Heart right ventricle (tissue), 16 donors: Measurements from ENCODE around the gene CDC73. TPM values are rescaled to one million over a fixed set of nuclear protein-coding genes. Genes with fewer than 3 reads are reported as not detected.

Source experiments
- ATAC-seq, 8 donors: fragments of 200-7000 bp; cut with Tn5 transposase; one replicate each; pipeline ENCODE4 v1.9.1; 2020; ENCODE audit warnings: mild to moderate bottlenecking in 8 of 8, moderate library complexity in 8 of 8, moderate number of reproducible peaks in 1 of 8
- DNase-seq, 2 donors: peaks; one replicate each; pipeline ENCODE4 v3.0.0-alpha.2; 2020
- H3K27ac ChIP-seq, 10 donors: fragments of 200-600 bp; sonication (generic) in 2 of 10; one replicate each; pipeline versions ENCODE4 v1.5.0 to v1.8.0; 2020 to 2022; ENCODE audit warnings: mild to moderate bottlenecking in 3 of 10
- H3K27me3 ChIP-seq, 7 donors: fragments of 200-600 bp; one replicate each; pipeline ENCODE4 v1.8.0; 2021 to 2022; ENCODE audit warnings: mild to moderate bottlenecking in 2 of 7
- H3K36me3 ChIP-seq, 9 donors: fragments of 200-600 bp; sonication (generic) in 1 of 9; one replicate each; pipeline versions ENCODE4 v1.5.0 to v1.8.0; 2020 to 2022; ENCODE audit warnings: mild to moderate bottlenecking in 2 of 9
- H3K4me1 ChIP-seq, 9 donors: fragments of 200-600 bp; sonication (generic) in 1 of 9; one replicate each; pipeline versions ENCODE4 v1.5.0 to v1.8.0; 2020 to 2022; ENCODE audit warnings: mild to moderate bottlenecking in 4 of 9
- H3K4me3 ChIP-seq, 10 donors: fragments of 200-600 bp; sonication (generic) in 2 of 10; one replicate each; pipeline versions ENCODE4 v1.5.0 to v1.8.0; 2020 to 2022; ENCODE audit warnings: mild to moderate bottlenecking in 7 of 10, moderate library complexity in 2 of 10
- H3K9me3 ChIP-seq, 11 donors: fragments of 200-600 bp in 10 of 11; sonication (generic) in 2 of 11; one replicate each; pipeline versions ENCODE4 v1.5.0 to v1.8.0; 2013 to 2022; ENCODE audit warnings: mild to moderate bottlenecking in 2 of 11, control low read depth in 1 of 11, moderate library complexity in 1 of 11
- CTCF ChIP-seq, 9 donors: fragments of 200-600 bp; sonication (generic) in 2 of 9; IDR thresholded peaks; one replicate each; pipeline versions ENCODE4 v1.5.0 to v1.8.0; 2021 to 2022; ENCODE audit warnings: antibody characterized with exemption in 9 of 9, mild to moderate bottlenecking in 5 of 9, moderate library complexity in 1 of 9
- WGBS, 2 donors: extraction: QIAGEN DNeasy Blood & Tissue Kit; methylation state at CpG; one replicate each; pipeline ENCODE4 v1.1.7; 2013; ENCODE audit warnings: inconsistent platforms in 1 of 2; 5-methylcytosine and 5-hydroxymethylcytosine counted together
- intact Hi-C, 10 donors: fragments of 100-400 bp; cut with DNase I; formaldehyde crosslinking; loops; one replicate each; pipeline versions ENCODE4 v1.11.1 to v1.14.2; 2022
- polyA plus RNA-seq, 2 donors: library from polyadenylated mRNA; stranded (reverse); fragments of 200-250 nt; gene quantifications; one replicate each; pipeline ENCODE4 v1.2.3, GENCODE V29; 2013
- total RNA-seq, 10 donors: library from RNA; stranded (reverse); fragmentation: NEBNext Ultra II Directional in 3 of 10; extraction: Animal tissue kit (Norgen Biotek cat#: 25700) in 3 of 10; gene quantifications; one replicate each; pipeline versions ENCODE4 v1.2.1 to v1.2.4, GENCODE V29; 2021 to 2023
- donor health status: Arrhythmogenic right ventricular cardiomyopathy.
- donor health status: ischemic (EF 13 %, LVEDD 7.1; RV severe dilation, severe dysfunction).
- donor health status: healthy with polysubstance abuse.
- donor health status: DM: no; HTN: yes; CAD: no.
- donor health status: DM: no; HTN: no; CAD: no.
- donor health status: ischemic (EF 25% LVEDD 6.9; RV normal size, moderate dysfunction).
- donor health status: ischemic (EF 25% LVEDD 5.7; RV mildly dilated, moderate dysfunction).
- donor health status: healthy.
- donor health status: DM: yes; HTN: yes; CAD: no.
- donor health status: Ischemic cardiomyopathy.
- donor health status: ischemic (EF 35%, LVEDD 5.7; RV mildly dilated, moderate dysfunction).
- donor health status: nonischemic (EF 11% LVEDD 7.7; RV severe dilation, severe dysfunction).
- donor health status: DM: yes; HTN: yes; CAD: no.
- donor health status: PGD.
- donor health status: ischemic (EF 29% LVEDD 5.4; RV normal size, mild dysfunction).
- donor health status: nonischemic (EF 23%, LVEDD 6.1; RV moderate dilation, normal function).

Gene CDC73
- total and polyA plus RNA-seq, 12 donors: 9.2 to 70.2 (median 54.2) TPM

GRCh38 chr1:193125369-193125768 lies 3.5 kb downstream of the CDC73 start:
- intact Hi-C loops: loop anchor here in 3 of 10 donors (10.0 kb wide), 1 partner anchor 651 kb away; no protein-coding TSS in a partner anchor
- Histone ChIP-seq H3K27me3 (no peaks in the 10 kb centered on the region), H3K27ac (no peak overlapping the region), H3K4me3 (no peak overlapping the region), H3K4me1 (peaks cover 10 to 53% (median 39%) of the 10 kb centered on the region in 9 donors), H3K36me3 (peaks cover 0 to 56% (median 17%) of the 10 kb centered on the region in 9 donors), H3K9me3 (no peaks in the 10 kb centered on the region)
- ATAC-seq (no peak), DNase-seq (no peak)
- no peak for TF ChIP-seq CTCF (IDR thresholded peaks at IDR 0.05)
- 90 to 92% methylated on average over 6 of the region's 6 CpGs for WGBS, 2 donors

- H3K27ac ChIP-seq: no peak overlapping the region
- 94 to 96% methylated on average over 2 of the region's 2 CpGs for WGBS, 2 donors
- TF ChIP-seq CTCF (IDR thresholded peaks at IDR 0.05): no peak
- peaks cover 0 to 23% (median 6%) of the 10 kb centered on the region in 9 donors for H3K4me1 ChIP-seq
- intact Hi-C loops: no loop called here
- ATAC-seq: no peak
- no peaks in the 10 kb centered on the region for H3K27me3 ChIP-seq
- no peaks in the 10 kb centered on the region for H3K9me3 ChIP-seq
- peaks cover 0 to 93% (median 49%) of the 10 kb centered on the region in 9 donors for H3K36me3 ChIP-seq
- DNase-seq: no peak
- H3K4me3 ChIP-seq: no peak overlapping the region
These were observed 9.5 kb downstream of the CDC73 start for GRCh38 chr1:193131266-193131860.

- Histone ChIP-seq H3K36me3 (peaks cover 0 to 95% (median 33%) of the 10 kb centered on the region in 9 donors), H3K27me3 (no peaks in the 10 kb centered on the region), H3K4me3 (no peak overlapping the region), H3K9me3 (no peaks in the 10 kb centered on the region), H3K4me1 (peaks cover 0 to 8% (median 0%) of the 10 kb centered on the region in 9 donors), H3K27ac (peak overlapping the region in 1 of 10 donors; percentile 15)
- ATAC-seq: peak in 3 of 8 donors; percentile 24 to 46 (median 44)
- DNase-seq: no peak
- intact Hi-C loops: no loop called here
- TF ChIP-seq CTCF (IDR thresholded peaks at IDR 0.05): no peak
- WGBS, 2 donors: 66 to 69% methylated on average over 7 of the region's 7 CpGs
These were observed 18.4 kb downstream of the CDC73 start for GRCh38 chr1:193140254-193140653.

- H3K4me3 ChIP-seq: no peak overlapping the region
- H3K27ac ChIP-seq: no peak overlapping the region
- H3K36me3 ChIP-seq: peaks cover 0 to 95% (median 25%) of the 10 kb centered on the region in 9 donors
- no peaks in the 10 kb centered on the region for H3K9me3 ChIP-seq
- no peaks in the 10 kb centered on the region for H3K27me3 ChIP-seq
- WGBS, 2 donors: 78 to 80% methylated on average over 3 of the region's 3 CpGs
- DNase-seq (no peak), ATAC-seq (no peak)
- TF ChIP-seq CTCF (IDR thresholded peaks at IDR 0.05): no peak
- H3K4me1 ChIP-seq: peaks cover 0 to 8% (median 0%) of the 10 kb centered on the region in 9 donors
- intact Hi-C loops: no loop called here
These were observed 20.0 kb downstream of the CDC73 start for GRCh38 chr1:193141804-193142203.
